Stomach (tissue), 9 donors: ENCODE measurements around the gene F11R. TPM values are rescaled to one million over a fixed set of nuclear protein-coding genes. Genes with fewer than 3 reads are reported as not detected.

Experiments
- DNase-seq, 2 donors: peaks; one replicate each; pipeline versions ENCODE4 v3.0.0 to v3.0.0-alpha.2; 2013 to 2019
- H3K27ac ChIP-seq, 5 donors: fragments of 200-600 bp in 4 of 5; sonication (generic) in 4 of 5; one replicate each; pipeline ENCODE4 v1.5.1; 2013 to 2019; ENCODE audit warnings: mild to moderate bottlenecking in 1 of 5, moderate library complexity in 1 of 5
- H3K27me3 ChIP-seq, 3 donors: fragments of 200-600 bp; sonication (generic); one replicate each; pipeline ENCODE4 v1.5.1; 2017 to 2019; ENCODE audit warnings: mixed run types in 1 of 3
- H3K36me3 ChIP-seq, 4 donors: fragments of 200-600 bp; sonication (generic); 1 replicate in 3 of 4; 2 replicates in 1 of 4; pipeline ENCODE4 v1.5.1; 2016 to 2019
- H3K4me1 ChIP-seq, 4 donors: fragments of 200-600 bp; sonication (generic); one replicate each; pipeline ENCODE4 v1.5.1; 2016 to 2019
- H3K4me3 ChIP-seq, 4 donors: fragments of 200-600 bp; sonication (generic) in 3 of 4; one replicate each; pipeline ENCODE4 v1.5.1; 2016 to 2019; ENCODE audit warnings: mild to moderate bottlenecking in 1 of 4
- H3K9me3 ChIP-seq, 4 donors: fragments of 200-600 bp; sonication (generic); one replicate each; pipeline ENCODE4 v1.5.1; 2016 to 2019
- CTCF ChIP-seq, 7 experiments: fragments of 450-650 bp in 4 of 7; fragments of 200-600 bp in 3 of 7; sonication (generic) in 3 of 7; IDR thresholded peaks; one replicate each; pipeline ENCODE4 v1.5.1; 2016 to 2019; ENCODE audit warnings: antibody characterized with exemption in 7 of 7, control low read depth in 2 of 7, mild to moderate bottlenecking in 1 of 7
- EP300 ChIP-seq: sonication (generic); formaldehyde crosslinking; IDR thresholded peaks from one replicate; pipeline ENCODE4 v1.6.1; 2017; ENCODE audit warnings: antibody characterized with exemption
- POLR2A ChIP-seq, 4 donors: fragments of 450-650 bp; IDR thresholded peaks; one replicate each; pipeline ENCODE4 v1.6.1; 2016; ENCODE audit warnings: antibody characterized with exemption in 4 of 4, control low read depth in 2 of 4, mild to moderate bottlenecking in 1 of 4, moderate library complexity in 1 of 4
- POLR2AphosphoS5 ChIP-seq, 3 donors: sonication (generic); formaldehyde crosslinking; IDR thresholded peaks; one replicate each; pipeline ENCODE4 v1.6.1; 2016; ENCODE audit warnings: antibody characterized with exemption in 3 of 3
- WGBS, 5 donors: extraction: QIAGEN DNeasy Blood & Tissue Kit in 3 of 5; methylation state at CpG; one replicate each; pipeline versions ENCODE4 v1.1.5 to v1.1.7; 2013 to 2018; 5-methylcytosine and 5-hydroxymethylcytosine counted together
- intact Hi-C: fragments of 100-400 bp; cut with DNase I; formaldehyde crosslinking; loops from one replicate; pipeline ENCODE4 v1.15.1; 2023; ENCODE audit warnings: low total_unique reads
- polyA plus RNA-seq, 3 donors: library from polyadenylated mRNA; stranded (reverse); fragments of 200-250 nt; gene quantifications; one replicate each; pipeline ENCODE4 v1.2.3, GENCODE V29; 2013
- total RNA-seq, 5 donors: library from RNA; depleted of rRNA; stranded (reverse); fragments of >200 nt; gene quantifications; one replicate each; pipeline versions ENCODE4 v1.1.0 to v1.2.3, GENCODE V29; 2014 to 2016
- donor health status: healthy with polysubstance abuse.
- donor health status: Bipolar disorder and iron deficiency.
- donor health status: healthy.

The F11R gene
- total and polyA plus RNA-seq, 8 donors = 7.6 to 130 (median 25.0) TPM

DNA sequence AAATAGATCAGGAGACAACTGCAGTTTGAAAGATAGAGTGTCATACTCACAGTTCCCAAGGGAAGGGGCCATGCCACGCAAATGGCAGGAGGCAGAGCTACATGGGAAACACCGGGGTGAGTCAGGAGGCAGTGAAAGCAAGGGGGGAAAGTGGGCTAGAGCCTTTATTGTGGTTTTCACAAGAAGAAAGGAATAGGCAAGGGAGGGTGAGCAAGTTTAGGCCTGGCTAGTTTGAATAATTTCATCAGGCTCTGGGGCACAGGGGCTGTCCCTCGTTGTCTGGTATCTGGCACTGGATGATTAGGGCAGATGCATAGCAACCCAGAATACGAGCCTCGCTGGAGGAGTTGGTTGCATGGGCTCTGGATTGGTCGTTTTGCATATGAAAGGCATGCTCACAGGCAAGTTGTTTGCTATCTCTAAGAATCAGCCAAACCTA, 49.3 kb downstream of the F11R start:
- Histone ChIP-seq H3K27me3 (no peaks in the 10 kb centered on the region), H3K27ac (no peak overlapping the region), H3K9me3 (no peaks in the 10 kb centered on the region), H3K4me3 (no peak overlapping the region), H3K36me3 (no peaks in the 10 kb centered on the region), H3K4me1 (no peaks in the 10 kb centered on the region)
- TF ChIP-seq POLR2A (IDR thresholded peaks at IDR 0.05) = no peak
- TF ChIP-seq CTCF (IDR thresholded peaks at IDR 0.05) = no peak
- no peak for TF ChIP-seq EP300
- no peak for TF ChIP-seq POLR2AphosphoS5 (IDR thresholded peaks at IDR 0.05)
- 39 to 47% (median 41%) methylated on average over 6 of the region's 6 CpGs for WGBS, 5 donors
- DNase-seq = no peak
- intact Hi-C loops = no loop called here

DNA sequence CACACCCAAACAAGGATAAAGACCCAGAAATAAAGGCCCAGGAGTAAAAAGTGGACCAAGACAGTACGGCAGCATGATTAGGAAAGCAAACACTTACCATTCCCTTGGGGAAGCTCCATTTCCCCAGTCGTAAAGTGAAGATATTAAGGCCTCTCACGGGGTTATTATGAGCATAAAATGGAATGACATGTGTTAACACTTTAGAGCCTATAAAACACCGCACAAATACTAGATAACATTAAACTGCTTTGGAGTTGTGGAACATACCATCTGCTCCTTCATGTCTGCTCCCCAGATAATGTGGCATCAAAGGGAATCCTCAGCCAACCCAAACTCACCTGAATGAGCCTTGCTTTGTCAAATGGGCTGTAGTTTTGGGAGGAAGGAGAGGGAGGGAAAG, 57.4 kb downstream of the F11R start:
- intact Hi-C loops = no loop called here
- 39 to 76% (median 55%) methylated on average over 4 of the region's 4 CpGs for WGBS, 5 donors
- no peak for TF ChIP-seq POLR2A (IDR thresholded peaks at IDR 0.05)
- TF ChIP-seq POLR2AphosphoS5 (IDR thresholded peaks at IDR 0.05) = no peak
- no peak for TF ChIP-seq EP300
- no peak for TF ChIP-seq CTCF (IDR thresholded peaks at IDR 0.05)
- H3K4me3 ChIP-seq = no peak overlapping the region
- H3K4me1 ChIP-seq = no peaks in the 10 kb centered on the region
- no peaks in the 10 kb centered on the region for H3K36me3 ChIP-seq
- no peak overlapping the region for H3K27ac ChIP-seq
- no peaks in the 10 kb centered on the region for H3K27me3 ChIP-seq
- DNase-seq = no peak
- H3K9me3 ChIP-seq = no peaks in the 10 kb centered on the region

DNA sequence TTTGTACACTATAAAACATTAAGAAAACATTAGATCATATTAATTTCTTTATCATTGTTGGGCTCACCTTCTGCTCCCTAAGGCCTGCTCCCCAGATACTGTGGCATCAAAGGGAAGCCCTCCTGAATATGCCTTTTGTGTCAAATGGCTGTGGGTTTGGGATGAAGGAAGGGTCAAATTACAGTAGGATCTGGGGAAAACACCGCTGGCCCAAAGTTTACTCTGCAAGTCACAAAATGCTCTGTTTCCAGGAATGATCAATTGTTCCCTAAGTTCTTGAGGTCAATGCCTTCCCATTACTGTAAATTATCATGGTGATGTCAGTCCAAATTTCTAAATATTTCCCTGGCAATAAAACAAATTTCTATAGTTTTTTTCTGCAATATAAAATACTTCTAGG, 59.5 kb downstream of the F11R start:
- Histone ChIP-seq H3K27ac (no peak overlapping the region), H3K27me3 (no peaks in the 10 kb centered on the region), H3K4me1 (no peaks in the 10 kb centered on the region), H3K4me3 (no peak overlapping the region), H3K36me3 (no peaks in the 10 kb centered on the region), H3K9me3 (no peaks in the 10 kb centered on the region)
- no peak for DNase-seq
- WGBS, 5 donors = 40 to 62% (median 51%) methylated on average over 1 of the region's 1 CpG
- no peak for TF ChIP-seq CTCF (IDR thresholded peaks at IDR 0.05)
- no peak for TF ChIP-seq POLR2AphosphoS5 (IDR thresholded peaks at IDR 0.05)
- no peak for TF ChIP-seq POLR2A (IDR thresholded peaks at IDR 0.05)
- no peak for TF ChIP-seq EP300
- intact Hi-C loops = no loop called here

DNA sequence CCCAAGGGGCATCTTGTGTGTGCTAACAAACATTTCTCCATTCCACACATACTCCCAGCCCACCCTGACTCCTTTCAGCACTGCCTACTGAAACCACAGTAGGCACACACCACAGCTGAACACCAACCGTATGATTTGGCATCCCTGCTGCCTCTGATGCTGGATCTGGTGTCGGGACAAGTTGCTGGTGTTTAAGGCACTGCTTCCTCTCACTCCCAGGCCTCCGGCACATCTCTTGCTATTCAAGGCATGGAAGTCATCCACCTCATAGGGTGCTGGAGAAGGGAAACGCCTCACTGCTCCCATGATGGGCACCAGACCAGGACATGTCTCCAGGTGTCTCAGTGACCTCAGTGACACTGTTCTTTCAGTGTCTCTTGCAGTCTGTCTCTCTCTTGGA, 64.0 kb downstream of the F11R start:
- Histone ChIP-seq H3K27me3 (no peaks in the 10 kb centered on the region), H3K9me3 (no peaks in the 10 kb centered on the region), H3K4me1 (no peaks in the 10 kb centered on the region), H3K27ac (no peak overlapping the region), H3K36me3 (no peaks in the 10 kb centered on the region), H3K4me3 (no peak overlapping the region)
- no peak for TF ChIP-seq CTCF (IDR thresholded peaks at IDR 0.05)
- no peak for TF ChIP-seq POLR2AphosphoS5 (IDR thresholded peaks at IDR 0.05)
- TF ChIP-seq POLR2A (IDR thresholded peaks at IDR 0.05) = no peak
- TF ChIP-seq EP300 = no peak
- WGBS, 5 donors = 56 to 83% (median 64%) methylated on average over 4 of the region's 4 CpGs
- intact Hi-C loops = loop anchor here (10.0 kb wide), 2 partner anchors 92 to 122 kb away; partner anchors contain the start of gene CD244
- DNase-seq = no peak
